GM19351 (cell line): ENCODE data around the gene ZMIZ2.
"Not testable (repeated sequence)": the region's sequence is repeated elsewhere in the genome, so short reads cannot be mapped to it uniquely, and the experiment has no call there.

ENCODE experiments used
- ATAC-seq: cut with Tn5 transposase; IDR thresholded peaks from one replicate; pipeline ENCODE4 v1.9.1; 2021; ENCODE audit warnings: mild to moderate bottlenecking, moderate library complexity; ENCODE audit not compliant: unreplicated experiment

ZMIZ2 gene, protein sequence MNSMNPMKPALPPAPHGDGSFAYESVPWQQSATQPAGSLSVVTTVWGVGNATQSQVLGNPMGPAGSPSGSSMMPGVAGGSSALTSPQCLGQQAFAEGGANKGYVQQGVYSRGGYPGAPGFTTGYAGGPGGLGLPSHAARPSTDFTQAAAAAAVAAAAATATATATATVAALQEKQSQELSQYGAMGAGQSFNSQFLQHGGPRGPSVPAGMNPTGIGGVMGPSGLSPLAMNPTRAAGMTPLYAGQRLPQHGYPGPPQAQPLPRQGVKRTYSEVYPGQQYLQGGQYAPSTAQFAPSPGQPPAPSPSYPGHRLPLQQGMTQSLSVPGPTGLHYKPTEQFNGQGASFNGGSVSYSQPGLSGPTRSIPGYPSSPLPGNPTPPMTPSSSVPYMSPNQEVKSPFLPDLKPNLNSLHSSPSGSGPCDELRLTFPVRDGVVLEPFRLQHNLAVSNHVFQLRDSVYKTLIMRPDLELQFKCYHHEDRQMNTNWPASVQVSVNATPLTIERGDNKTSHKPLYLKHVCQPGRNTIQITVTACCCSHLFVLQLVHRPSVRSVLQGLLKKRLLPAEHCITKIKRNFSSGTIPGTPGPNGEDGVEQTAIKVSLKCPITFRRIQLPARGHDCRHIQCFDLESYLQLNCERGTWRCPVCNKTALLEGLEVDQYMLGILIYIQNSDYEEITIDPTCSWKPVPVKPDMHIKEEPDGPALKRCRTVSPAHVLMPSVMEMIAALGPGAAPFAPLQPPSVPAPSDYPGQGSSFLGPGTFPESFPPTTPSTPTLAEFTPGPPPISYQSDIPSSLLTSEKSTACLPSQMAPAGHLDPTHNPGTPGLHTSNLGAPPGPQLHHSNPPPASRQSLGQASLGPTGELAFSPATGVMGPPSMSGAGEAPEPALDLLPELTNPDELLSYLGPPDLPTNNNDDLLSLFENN

DNA sequence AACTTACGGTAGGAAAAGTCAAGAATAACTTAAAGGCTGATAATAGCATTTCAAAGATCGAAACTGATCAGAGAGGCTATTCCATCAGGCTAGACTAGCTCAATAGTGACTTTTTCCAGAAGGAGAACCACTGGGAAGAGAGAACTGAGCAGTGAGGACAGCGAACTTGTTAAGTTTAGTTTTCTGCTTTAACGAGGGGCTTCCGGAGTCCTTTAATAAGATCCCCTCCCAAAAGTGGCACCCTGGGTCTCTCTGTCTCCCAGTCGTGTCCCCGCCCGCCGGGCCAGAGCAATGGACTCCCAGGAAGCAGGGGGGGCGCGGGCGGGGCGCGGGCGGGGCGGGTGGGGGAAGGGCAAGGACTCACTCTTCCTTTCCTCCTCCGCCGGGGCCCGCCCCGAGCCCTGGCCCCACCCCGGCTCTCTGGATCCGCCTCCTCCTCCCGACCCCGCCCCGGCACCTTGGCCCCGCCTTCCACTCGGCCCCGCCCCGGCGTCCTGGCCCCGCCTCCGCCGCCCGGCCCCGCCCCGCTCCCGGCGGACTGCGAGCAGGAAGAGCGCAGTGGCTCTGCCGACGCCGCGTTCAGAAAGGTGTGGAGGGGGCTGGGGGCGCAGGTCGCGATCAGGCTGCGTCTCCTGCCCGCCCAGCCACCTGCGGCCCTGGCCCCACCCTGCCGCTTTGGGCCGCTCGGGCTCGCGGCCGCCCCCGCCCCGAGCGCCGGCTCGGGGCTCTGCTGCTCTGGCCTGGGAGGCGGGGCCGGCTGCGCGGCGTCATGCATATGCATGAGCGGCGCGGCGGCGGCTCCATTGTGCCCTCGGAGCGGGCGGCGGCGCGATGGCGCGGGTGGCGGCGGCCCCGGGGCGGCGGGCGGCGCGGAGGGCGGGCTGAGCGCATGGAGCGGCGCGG, at the start of gene ZMIZ2:
Gene ZMIZ2 (plus strand): TSS at position 803 of the 903 bp plus-strand sequence. CDS start 7,403 bp downstream, outside the sequence.
- peak; percentile 67 for ATAC-seq

DNA sequence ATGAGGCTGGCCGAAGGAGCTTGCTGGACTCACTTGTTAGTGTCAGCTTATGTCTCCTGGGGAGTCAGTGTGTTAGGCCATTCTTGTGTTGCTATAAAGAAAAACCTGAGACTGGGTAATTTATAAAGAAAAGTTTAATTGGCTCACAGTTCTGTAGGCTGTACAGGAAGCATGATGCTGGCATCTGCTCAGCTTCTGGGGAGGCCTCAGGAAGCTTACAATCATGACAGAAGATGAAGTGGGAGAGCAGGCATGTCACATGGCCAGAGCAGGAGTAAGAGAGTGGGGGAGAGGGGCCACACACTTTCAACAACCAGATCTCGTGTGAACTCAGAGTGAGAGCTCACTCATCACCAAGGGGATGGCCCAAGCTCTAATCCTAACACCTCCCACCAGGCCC, 49.0 kb upstream of the ZMIZ2 start:
- ATAC-seq, result not testable (repeated sequence)

DNA sequence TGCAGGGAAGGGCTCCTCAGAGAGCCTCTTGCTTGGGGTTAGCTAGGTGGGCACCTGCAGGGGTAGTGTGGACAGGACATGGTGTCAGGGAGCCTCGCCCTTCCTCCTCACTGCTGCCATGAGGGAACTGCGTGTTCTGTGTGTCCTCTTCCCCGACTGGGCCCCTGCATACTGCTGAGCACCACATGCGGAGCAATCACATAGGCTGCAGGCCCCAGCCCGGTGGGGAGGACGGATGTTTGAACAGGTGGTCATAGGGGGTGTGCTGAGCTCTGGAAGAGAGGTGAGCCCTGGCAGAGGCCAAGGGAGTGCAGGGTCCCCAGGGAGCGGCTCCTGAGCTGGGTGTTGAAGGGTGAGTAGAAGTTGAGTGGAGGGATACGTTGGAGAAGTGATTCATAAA, 48.3 kb upstream of the ZMIZ2 start:
- no peak for ATAC-seq

DNA sequence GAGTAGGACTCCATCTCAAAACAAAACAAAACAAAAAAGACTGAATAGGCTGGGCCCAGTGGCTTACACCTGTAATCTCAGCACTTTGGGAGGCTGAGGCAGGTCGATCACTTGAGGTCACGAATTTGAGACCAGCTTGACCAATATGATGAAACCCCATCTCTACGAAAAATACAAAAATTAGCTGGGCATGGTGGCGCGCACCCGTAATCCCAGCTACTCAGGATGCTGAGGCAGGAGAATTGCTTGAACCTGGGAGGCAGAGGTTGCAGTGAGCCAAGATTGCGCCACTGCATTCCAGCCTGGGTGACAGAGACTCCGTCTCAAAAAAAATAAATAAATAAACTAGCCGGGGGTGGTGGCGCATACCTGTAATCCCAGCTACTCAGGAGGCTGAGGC, 45.3 kb upstream of the ZMIZ2 start:
- ATAC-seq, result not testable (repeated sequence)

DNA sequence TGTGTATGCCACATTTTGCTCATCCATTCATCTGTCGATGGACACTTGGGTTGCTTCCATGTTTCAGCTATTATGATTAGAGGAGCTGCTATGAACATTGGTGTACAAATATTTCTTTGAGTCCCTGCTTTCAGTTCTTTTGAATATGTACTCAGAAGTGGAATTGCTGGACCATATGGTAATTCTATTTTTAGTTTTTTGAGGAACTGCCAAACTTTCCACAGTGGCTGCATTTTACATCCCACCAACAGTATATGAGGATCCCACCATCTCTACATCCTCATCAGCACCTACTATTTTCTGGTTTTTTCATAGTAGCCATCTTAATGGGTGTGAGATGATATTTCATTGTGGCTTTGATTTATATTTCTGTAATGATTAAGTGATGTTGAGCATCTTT, 44.7 kb upstream of the ZMIZ2 start:
- ATAC-seq, result no peak

DNA sequence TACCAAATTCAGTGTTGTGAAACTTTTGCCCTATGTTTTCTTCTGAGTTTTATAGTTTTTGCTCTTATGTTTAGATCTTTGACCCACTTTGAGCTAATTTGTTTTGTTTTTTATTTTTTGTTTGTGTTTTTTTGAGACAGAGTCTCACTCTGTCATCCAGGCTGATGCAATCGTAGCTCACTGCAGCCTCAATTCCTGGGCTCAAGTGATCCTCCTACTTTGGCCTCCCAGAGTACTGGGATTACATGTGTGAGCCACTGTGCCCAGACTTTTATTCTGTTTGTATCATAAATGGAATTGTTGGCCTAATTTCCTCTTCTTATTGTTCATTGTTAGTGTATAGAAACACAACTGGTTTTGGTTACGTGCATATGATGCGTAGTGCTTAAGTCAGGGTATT, 43.2 kb upstream of the ZMIZ2 start:
- ATAC-seq, result no peak

DNA sequence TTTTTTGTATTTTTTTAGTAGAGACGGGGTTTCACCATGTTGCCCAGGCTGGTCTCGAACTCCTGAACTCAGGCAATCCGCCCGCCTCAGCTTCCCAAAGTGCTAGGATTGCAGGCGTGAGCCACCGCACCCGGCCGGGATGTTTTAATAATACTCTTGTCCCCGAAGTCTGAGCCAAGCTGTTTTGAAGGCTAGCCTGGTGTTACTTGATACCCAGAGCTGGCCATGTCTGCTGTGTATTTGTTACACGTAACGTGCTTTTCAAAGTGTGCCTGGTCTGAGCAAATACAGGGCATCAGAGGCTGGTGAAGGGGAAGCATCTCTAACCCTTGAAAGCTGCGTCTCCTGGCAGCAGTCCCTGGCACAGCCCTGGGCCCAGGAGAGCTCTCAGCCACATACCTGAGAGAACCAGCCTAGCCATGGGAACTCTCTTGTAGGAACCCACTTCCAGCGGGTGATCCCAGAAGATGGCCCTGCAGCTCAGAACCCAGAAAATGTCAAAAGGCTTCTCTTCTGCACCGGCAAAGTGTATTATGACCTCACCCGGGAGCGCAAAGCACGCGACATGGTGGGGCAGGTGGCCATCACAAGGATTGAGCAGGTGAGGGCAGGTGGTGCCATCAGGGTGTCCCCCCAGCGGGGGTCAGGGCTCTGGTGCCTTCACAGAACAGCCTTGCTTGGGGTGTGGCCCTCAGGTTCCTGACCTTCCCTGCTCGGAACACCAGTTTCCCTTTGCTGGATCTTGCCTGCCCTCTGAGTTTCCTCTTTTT, 41.7 kb upstream of the ZMIZ2 start:
- ATAC-seq, result no peak

DNA sequence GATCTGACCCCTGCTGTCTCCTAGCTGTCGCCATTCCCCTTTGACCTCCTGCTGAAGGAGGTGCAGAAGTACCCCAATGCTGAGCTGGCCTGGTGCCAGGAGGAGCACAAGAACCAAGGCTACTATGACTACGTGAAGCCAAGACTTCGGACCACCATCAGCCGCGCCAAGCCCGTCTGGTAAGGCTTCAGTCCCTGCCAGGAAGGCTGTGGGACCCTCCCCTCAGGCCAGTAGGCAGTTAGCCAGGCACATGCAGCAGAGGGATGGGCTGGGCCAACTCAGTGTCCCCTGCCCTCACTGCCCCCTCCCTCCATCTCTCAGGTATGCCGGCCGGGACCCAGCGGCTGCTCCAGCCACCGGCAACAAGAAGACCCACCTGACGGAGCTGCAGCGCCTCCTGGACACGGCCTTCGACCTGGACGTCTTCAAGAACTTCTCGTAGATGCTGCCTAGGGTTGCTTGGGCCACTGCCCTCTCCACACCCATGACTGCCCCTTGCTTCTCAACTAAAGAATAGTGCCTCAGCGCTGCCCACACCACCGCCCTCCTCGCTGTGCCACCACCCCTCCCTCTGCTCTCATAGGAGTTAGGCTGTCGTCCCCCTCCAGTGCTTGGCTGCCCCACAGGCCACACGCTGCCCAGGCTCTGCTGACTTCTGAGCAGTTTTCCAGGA, 41.0 kb upstream of the ZMIZ2 start:
- ATAC-seq, result no peak

DNA sequence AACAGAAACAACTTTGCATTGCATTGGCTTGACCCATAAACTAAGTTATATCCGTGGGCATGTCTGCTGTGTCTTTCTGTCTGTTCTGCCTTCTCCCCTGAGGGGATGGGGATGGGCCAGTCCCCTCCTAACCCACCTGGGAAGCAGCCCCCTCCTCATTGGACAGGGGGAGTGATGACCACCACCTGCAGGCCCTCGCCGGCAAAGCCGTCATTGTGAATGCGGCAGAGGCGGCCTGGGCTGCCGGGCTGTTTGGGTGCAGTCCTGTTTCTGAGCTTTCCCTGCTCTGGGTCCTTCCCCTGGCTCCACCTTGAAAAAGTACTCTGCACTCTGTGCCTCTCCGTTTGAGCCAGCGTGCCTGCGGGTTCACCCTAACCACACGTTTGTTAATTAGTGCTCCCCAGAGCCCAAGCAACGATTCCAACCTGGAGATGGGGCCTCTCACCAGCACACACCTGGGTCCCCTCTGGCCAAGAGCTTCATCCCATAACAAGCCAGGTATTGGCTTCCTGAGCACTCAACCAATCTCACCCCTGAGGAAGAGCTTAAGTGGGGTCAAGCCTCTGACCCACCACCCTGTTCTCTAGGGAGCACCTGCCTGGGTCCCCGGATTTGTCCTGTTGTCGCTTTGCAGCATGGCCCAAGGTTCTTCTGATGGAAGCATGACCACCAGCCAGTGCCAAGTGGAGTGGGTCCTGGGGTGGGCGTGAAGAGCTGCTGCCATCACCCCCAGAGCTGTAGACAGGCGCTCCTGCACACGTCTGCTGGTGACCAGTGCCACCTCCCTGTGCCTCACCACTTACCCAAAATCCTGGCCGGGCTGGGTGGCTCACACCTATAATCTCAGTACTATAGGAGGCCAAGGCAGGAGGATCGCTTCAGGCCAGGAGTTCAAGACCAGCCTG, 39.4 kb upstream of the ZMIZ2 start:
- no peak for ATAC-seq

DNA sequence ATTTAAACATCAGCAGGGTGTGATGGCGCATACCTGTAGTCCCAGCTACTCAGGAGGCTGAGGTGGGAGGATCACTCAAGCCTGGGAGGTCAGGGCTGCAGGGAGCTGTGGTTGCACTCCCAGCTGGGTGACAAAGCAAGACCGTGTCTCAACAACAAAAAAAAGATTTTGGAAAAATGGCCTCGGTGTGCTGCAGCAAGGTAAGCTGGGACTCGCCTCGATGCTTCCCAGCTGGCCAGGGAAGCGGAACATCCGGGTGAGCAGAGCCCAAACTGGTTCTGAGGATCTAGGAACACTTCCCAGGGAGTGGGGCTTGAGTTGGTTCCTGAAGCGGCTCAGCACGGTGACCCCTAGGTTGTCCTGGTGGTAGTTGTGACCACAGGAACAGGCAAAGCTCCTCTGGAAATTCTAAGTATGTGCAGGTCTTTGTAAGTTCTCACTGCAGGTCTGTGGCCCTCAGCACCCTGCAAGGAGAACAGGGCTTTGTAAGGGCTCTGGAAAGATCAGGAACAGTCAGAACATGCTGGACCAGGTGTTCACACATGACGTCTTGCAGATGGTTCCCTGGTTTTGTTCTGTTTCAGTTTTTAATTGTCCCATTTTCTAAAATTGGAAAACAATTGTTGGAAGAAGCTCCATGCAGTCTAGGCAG, 38.6 kb upstream of the ZMIZ2 start:
- ATAC-seq, result no peak

DNA sequence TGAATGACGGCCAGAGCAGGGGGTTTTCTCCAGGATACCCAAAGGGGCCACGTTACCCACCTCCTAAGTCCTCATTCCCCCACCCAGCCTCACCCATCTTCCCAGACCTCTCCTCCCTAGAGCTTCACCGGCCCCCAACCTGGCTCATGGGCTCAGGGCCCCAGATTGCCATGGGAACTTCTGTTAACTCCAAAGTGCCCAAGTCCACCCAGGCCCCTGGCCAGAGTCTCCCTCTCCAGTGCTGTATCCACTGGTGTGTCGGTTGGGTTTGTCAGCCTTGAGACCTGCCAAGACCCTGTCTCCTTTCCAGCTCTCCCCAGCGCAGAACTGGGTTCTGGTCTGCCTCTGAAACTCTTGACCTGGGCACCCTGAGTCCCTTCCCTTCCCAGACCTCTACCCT, 37.1 kb upstream of the ZMIZ2 start:
- no peak for ATAC-seq

DNA sequence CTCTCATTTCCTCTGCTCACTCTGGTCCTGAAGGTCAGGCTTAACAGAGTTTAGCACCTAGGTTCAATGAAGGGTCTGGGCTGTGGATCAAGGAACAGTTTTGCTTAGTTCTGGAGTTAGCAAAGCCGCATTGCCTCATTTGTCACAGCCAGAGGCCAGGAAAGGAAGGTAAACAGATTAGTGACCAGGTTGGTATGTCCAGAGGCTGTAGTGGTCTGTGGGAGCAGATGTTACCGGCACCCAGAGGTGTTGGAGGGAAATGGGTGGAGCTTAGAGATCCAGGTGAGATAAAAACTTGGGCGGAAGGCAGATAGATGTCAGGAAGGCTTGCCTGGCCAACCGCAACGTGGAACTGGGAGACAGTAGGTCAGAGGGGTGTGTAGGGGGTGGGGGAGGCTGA, 36.6 kb upstream of the ZMIZ2 start:
- ATAC-seq, result no peak

DNA sequence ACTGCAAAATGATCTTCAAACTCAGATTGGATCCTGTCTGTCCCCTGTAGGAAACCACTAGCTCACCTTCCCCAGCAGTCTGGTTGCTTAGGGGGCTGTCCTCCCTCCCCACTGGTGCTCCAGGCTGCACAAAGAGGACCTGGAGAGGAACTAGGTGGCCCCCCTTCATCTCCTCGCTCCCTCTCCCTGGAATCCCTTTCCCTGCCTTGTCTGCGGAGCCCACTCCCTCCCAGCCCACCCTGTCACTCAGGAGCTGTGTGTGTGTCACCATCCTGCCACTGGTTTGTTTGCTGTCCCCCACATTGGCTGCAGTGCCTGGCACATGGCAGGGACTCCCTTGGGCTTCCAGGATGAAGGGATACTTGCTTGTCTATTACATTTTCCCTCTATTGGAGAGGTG, 35.5 kb upstream of the ZMIZ2 start:
- no peak for ATAC-seq

DNA sequence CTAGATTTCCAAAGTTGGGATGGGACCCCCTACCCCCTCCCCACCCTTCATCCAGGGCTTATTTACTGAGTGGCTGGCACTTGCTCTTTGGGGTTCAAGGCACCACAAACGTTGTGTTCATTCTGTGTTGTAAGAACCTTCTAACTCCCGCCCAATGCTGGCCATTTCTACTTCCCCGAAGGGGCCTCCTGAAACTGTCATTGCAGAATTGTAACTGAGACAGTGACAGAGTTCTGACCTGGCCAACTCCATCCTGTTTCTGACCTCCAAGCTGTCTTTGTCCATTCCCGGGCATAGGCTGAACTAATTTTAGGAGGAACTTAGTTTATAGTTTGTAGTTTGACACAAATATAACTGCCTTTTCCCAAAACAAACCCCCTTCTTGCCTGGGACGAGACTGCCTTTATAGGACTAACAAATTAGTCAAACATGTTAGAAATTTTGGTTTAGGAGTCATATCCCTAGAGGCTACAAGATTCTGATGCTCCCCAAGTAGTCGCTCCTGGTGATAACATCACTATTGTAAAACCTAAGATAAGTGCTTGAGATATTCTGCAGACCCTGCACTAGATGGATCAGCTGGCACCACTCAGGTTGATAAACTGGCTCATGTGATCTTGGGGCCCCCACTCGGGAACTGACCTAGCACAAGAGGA, 34.8 kb upstream of the ZMIZ2 start:
- no peak for ATAC-seq

DNA sequence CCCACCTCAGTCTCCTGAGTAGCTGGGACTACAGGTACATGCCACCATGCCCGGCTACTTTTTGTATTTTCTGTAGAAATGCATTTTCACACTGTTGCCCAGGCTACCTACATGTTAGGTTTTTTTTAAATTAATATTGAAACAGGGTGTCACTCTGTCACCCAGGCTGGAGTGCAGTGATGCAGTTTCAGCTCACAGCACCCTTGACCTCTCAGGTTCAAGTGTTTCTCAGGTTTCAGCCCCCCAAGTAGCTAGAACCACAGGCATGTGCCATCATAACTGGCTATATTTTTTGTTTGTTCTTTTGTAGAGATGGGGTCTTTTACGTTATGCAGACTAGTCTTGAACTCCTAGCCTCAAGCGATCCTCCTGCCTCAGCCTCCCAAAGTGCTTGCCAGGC, 32.4 kb upstream of the ZMIZ2 start:
- ATAC-seq, result no peak

DNA sequence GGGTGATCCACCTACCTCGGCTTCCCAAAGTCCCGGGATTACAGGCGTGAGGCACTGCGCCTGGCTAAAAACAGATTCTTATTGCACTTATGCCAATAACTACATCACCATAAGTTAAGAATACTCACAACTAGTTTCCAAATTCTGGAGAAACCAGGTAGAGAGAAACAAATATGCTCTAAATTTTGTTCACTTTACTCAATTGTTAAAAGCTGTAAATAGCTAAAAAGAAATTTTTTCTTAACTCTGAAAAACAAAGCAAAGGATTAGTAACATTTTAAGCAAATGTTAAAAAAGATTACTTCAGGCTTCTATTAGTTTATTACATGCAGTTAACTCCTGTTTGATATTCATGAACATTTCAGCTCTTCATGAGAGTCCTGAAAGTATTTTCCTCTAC, 28.3 kb upstream of the ZMIZ2 start:
- ATAC-seq, result no peak

DNA sequence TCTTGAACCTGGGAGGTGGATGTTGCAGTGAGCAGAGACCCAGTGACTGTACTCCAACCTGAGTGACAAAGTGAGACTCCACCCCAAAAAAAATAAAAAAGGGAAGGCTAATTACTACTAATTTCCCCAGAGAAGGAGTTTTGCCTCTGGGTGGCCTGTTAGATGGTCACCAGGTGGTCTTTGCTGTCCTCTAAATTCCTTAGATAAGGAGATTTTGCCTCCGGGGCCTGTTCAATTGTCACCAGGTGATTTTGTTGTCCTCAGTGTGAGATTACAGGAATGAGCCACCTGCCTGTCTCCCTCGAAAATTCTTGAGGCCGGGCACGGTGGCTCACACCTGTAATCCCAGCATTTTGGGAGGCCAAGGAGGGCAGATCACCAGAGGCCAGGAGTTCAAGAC, 24.4 kb upstream of the ZMIZ2 start:
- ATAC-seq, result no peak

DNA sequence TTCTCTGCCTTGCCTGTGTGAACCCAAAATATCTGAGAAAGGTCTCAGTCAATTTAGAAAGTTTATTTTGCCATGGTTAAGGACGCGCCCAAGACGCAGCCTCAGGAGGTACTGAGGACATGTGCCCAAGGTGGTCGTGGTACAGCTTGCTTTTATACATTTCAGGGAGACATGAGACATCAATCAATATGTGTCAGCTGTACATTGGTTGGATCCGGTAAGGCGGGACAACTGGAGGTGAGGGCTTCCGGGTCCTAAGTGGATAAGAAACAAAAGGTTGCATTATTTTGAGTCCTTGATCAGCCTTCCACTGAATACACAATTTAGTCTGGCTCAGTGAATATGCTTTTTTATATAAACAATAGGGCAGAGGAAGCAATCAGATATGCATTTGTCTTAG, 22.4 kb upstream of the ZMIZ2 start:
- ATAC-seq, result not testable (repeated sequence)
